OCI-LY1 (cell line): ENCODE results near the gene KRT80.

Experiments used
- CTCF ChIP-seq: fragments of 200-600 bp; sonication (generic), shearing (Covaris generic); IDR thresholded peaks from 2 replicates; pipeline ENCODE4 v1.5.1; 2017; ENCODE audit warnings: mild to moderate bottlenecking, antibody characterized with exemption, low read length, moderate library complexity, mixed read lengths
- EZH2 ChIP-seq: fragments of 200-600 bp; sonication (generic), shearing (Covaris generic); IDR thresholded peaks from 2 replicates; pipeline ENCODE4 v1.8.0; 2017; ENCODE audit warnings: borderline replicate concordance, mixed run types, mild to moderate bottlenecking, antibody characterized with exemption, low read length, moderate library complexity, mixed read lengths

- TF ChIP-seq CTCF (no peak), EZH2 (no peak)
Measured at GRCh38 chr12:52214421-52214802, 22.6 kb upstream of the KRT80 start.
